Caco-2 (cell line): Measurements from ENCODE around the gene ZSCAN20. TPM values are rescaled to one million over a fixed set of nuclear protein-coding genes. Genes with fewer than 3 reads are reported as not detected.

Source experiments
- BruUV-seq: library from RNA; stranded (reverse); fragments of 400-500 nt; replicated peaks from 2 replicates; lab custom pipeline; 2021; lab: Mats Ljungman, UMichigan
- CTCF ChIA-PET: fragments of 300-600 bp; sonication (Branson Sonifier 250); formaldehyde crosslinking; loops from one replicate; lab custom pipeline; 2022; ENCODE audit warnings: antibody characterized with exemption; lab: Charles Lee
- POLR2A ChIA-PET: fragments of 300-600 bp; sonication (Branson Sonifier 250); formaldehyde crosslinking; loops from one replicate; lab custom pipeline; 2022; ENCODE audit warnings: antibody characterized with exemption; lab: Charles Lee
- DNase-seq, 2 experiments: peaks; one replicate each; pipeline versions ENCODE4 v3.0.0 to v3.0.0-alpha.2; 2020 to 2022
- H3K27me3 ChIP-seq: replicated peaks from 2 replicates; pipeline ENCODE4 v1.6.0; 2011; ENCODE audit warnings: low read length; ENCODE audit not compliant: control insufficient read depth, insufficient read depth
- H3K36me3 ChIP-seq: 2 replicates; pipeline ENCODE4 v1.5.1; 2011; ENCODE audit warnings: low read length; ENCODE audit not compliant: control insufficient read depth, insufficient read depth
- H3K4me1 ChIP-seq: fragments of 250-450 bp; sonication (Bioruptor Pico); 2 replicates; pipeline ENCODE4 v1.5.1; 2020; ENCODE audit warnings: mild to moderate bottlenecking
- H3K4me3 ChIP-seq: 2 replicates; pipeline ENCODE4 v1.5.1; 2011; ENCODE audit warnings: low read depth, mild to moderate bottlenecking, control low read depth, low read length
- H3K9me3 ChIP-seq: fragments of 250-450 bp; sonication (Bioruptor Pico); 2 replicates; pipeline ENCODE4 v1.5.1; 2020; ENCODE audit warnings: mild to moderate bottlenecking, moderate library complexity
- H3K27ac Mint-ChIP-seq: one replicate; pipeline ENCODE4 v1.8.0; 2022; ENCODE audit warnings: mixed read lengths; ENCODE audit not compliant: unreplicated experiment
- H3K27me3 Mint-ChIP-seq: one replicate; pipeline ENCODE4 v1.8.0; 2022; ENCODE audit warnings: mixed read lengths; ENCODE audit not compliant: insufficient read depth, unreplicated experiment
- H3K36me3 Mint-ChIP-seq: one replicate; pipeline ENCODE4 v1.8.0; 2022; ENCODE audit warnings: mild to moderate bottlenecking, mixed read lengths; ENCODE audit not compliant: insufficient read depth, unreplicated experiment
- H3K4me1 Mint-ChIP-seq: one replicate; pipeline ENCODE4 v1.8.0; 2022; ENCODE audit warnings: low read depth, mixed read lengths; ENCODE audit not compliant: unreplicated experiment
- H3K4me3 Mint-ChIP-seq: one replicate; pipeline ENCODE4 v1.8.0; 2022; ENCODE audit warnings: mild to moderate bottlenecking, moderate library complexity, mixed read lengths; ENCODE audit not compliant: unreplicated experiment
- H3K9me3 Mint-ChIP-seq: one replicate; pipeline ENCODE4 v1.8.0; 2022; ENCODE audit warnings: mixed read lengths; ENCODE audit not compliant: unreplicated experiment
- CTCF ChIP-seq, 2 experiments: fragments of 200-600 bp in 1 of 2; IDR thresholded peaks; 1 replicate in 1 of 2; 2 replicates in 1 of 2; pipeline versions ENCODE4 v1.5.1 to v1.8.0; 2011 to 2022; ENCODE audit warnings: antibody characterized with exemption in 1 of 2, control low read depth in 1 of 2, inconsistent platforms in 1 of 2, low read depth in 1 of 2, low read length in 1 of 2, mild to moderate bottlenecking in 1 of 2, moderate library complexity in 1 of 2; ENCODE audit not compliant: insufficient read depth in 1 of 2, severe bottlenecking in 1 of 2, unreplicated experiment in 1 of 2
- intact Hi-C: fragments of 100-400 bp; cut with micrococcal nuclease; formaldehyde crosslinking; loops from one replicate; pipeline ENCODE4 v1.10.0; 2022; ENCODE audit not compliant: unreplicated experiment
- total RNA-seq: library from RNA; stranded (reverse); gene quantifications from 2 replicates; pipeline ENCODE4 v1.2.3, GENCODE V29; 2022

The ZSCAN20 gene
- total RNA-seq, 1 experiment from 2014 or later: 3.0 TPM

GRCh38 chr1:33459691-33460090 lies 12.8 kb upstream of the ZSCAN20 start:
- intact Hi-C loops: loop anchor here (5.0 kb wide), 2 partner anchors 92 to 162 kb away; no protein-coding TSS in a partner anchor
- no TSS peak for BruUV-seq
- no peak overlapping the region for H3K4me3 ChIP-seq
- no peak overlapping the region for H3K4me3 Mint-ChIP-seq
- DNase-seq: no peak
- ChIA-PET CTCF (no interaction called here), POLR2A (no interaction called here)
- peaks cover 5% of the 10 kb centered on the region for H3K27me3 Mint-ChIP-seq
- no peaks in the 10 kb centered on the region for H3K27me3 ChIP-seq
- no peaks in the 10 kb centered on the region for H3K9me3 ChIP-seq
- no peaks in the 10 kb centered on the region for H3K36me3 Mint-ChIP-seq
- no peak overlapping the region for H3K27ac Mint-ChIP-seq
- no peak for TF ChIP-seq CTCF (IDR thresholded peaks at IDR 0.05; ENCODE audit: insufficient read depth in 1 of 2, low read depth in 1 of 2, low read length in 1 of 2, severe bottlenecking in 1 of 2, unreplicated experiment in 1 of 2)
- no peaks in the 10 kb centered on the region for H3K36me3 ChIP-seq
- H3K9me3 Mint-ChIP-seq: no peaks in the 10 kb centered on the region
- peaks cover 6% of the 10 kb centered on the region for H3K4me1 Mint-ChIP-seq
- no peaks in the 10 kb centered on the region for H3K4me1 ChIP-seq

- no TSS peak for BruUV-seq
- Histone ChIP-seq H3K4me3 (no peak overlapping the region), H3K27me3 (no peaks in the 10 kb centered on the region), H3K4me1 (no peaks in the 10 kb centered on the region), H3K36me3 (no peaks in the 10 kb centered on the region), H3K9me3 (no peaks in the 10 kb centered on the region)
- TF ChIP-seq CTCF (IDR thresholded peaks at IDR 0.05; ENCODE audit: insufficient read depth in 1 of 2, low read depth in 1 of 2, low read length in 1 of 2, severe bottlenecking in 1 of 2, unreplicated experiment in 1 of 2): no peak
- Mint-ChIP-seq H3K36me3 (no peaks in the 10 kb centered on the region), H3K9me3 (no peaks in the 10 kb centered on the region), H3K27ac (no peak overlapping the region), H3K27me3 (peaks cover 8% of the 10 kb centered on the region), H3K4me1 (peaks cover 6% of the 10 kb centered on the region), H3K4me3 (no peak overlapping the region)
- DNase-seq: no peak
- POLR2A ChIA-PET: no interaction called here
- intact Hi-C loops: no loop called here
- CTCF ChIA-PET: no interaction called here
Observed at GRCh38 chr1:33460144-33460543, 12.3 kb upstream of the ZSCAN20 start.

- TF ChIP-seq CTCF (IDR thresholded peaks at IDR 0.05; ENCODE audit: insufficient read depth in 1 of 2, low read depth in 1 of 2, low read length in 1 of 2, severe bottlenecking in 1 of 2, unreplicated experiment in 1 of 2): no peak
- H3K9me3 Mint-ChIP-seq: no peaks in the 10 kb centered on the region
- no peak overlapping the region for H3K4me3 Mint-ChIP-seq
- H3K36me3 ChIP-seq: no peaks in the 10 kb centered on the region
- H3K4me3 ChIP-seq: no peak overlapping the region
- ChIA-PET POLR2A (no interaction called here), CTCF (no interaction called here)
- no peaks in the 10 kb centered on the region for H3K9me3 ChIP-seq
- peaks cover 9% of the 10 kb centered on the region for H3K27me3 Mint-ChIP-seq
- H3K27ac Mint-ChIP-seq: no peak overlapping the region
- intact Hi-C loops: no loop called here
- H3K4me1 Mint-ChIP-seq: no peaks in the 10 kb centered on the region
- H3K27me3 ChIP-seq: no peaks in the 10 kb centered on the region
- no peaks in the 10 kb centered on the region for H3K36me3 Mint-ChIP-seq
- BruUV-seq: no TSS peak
- H3K4me1 ChIP-seq: no peaks in the 10 kb centered on the region
- no peak for DNase-seq
Observed at GRCh38 chr1:33460947-33461629, 11.4 kb upstream of the ZSCAN20 start.
